Hematopoietic multipotent progenitor cell treated with erythropoietin and hydrocortisone succinate and interleukin-3 and kit ligand, for 4 days (in vitro differentiated cells): ENCODE results near the gene STYXL2.

Experiments used
- DNase-seq: peaks from one replicate; pipeline ENCODE4 v3.0.0-alpha.2; 2015

The STYXL2 gene

GRCh38 chr1:167081594-167082156 lies 12.2 kb upstream of the STYXL2 start:
- no peak for DNase-seq

GRCh38 chr1:167082511-167083027 lies 11.3 kb upstream of the STYXL2 start:
- DNase-seq = no peak

GRCh38 chr1:167083066-167083665 lies 10.7 kb upstream of the STYXL2 start:
- no peak for DNase-seq

GRCh38 chr1:167083871-167084270 lies 10.0 kb upstream of the STYXL2 start:
- no peak for DNase-seq

GRCh38 chr1:167084757-167085156 lies 9.1 kb upstream of the STYXL2 start:
- no peak for DNase-seq

- DNase-seq = no peak
Observed at GRCh38 chr1:167086033-167086432, 7.8 kb upstream of the STYXL2 start.

- DNase-seq = no peak
Observed at GRCh38 chr1:167086768-167087167, 7.1 kb upstream of the STYXL2 start.

GRCh38 chr1:167088746-167089417 lies 5.0 kb upstream of the STYXL2 start:
- no peak for DNase-seq

GRCh38 chr1:167089939-167090313 lies 3.9 kb upstream of the STYXL2 start:
- no peak for DNase-seq

GRCh38 chr1:167090314-167090942 lies 3.4 kb upstream of the STYXL2 start, which contains the start of gene GPA33:
Gene GPA33, minus strand, starts transcription at chr1:167090377. Its CDS starts 90 bp downstream, at chr1:167090287.
- DNase-seq = peak; percentile 78

GRCh38 chr1:167092653-167093052 lies 1.2 kb upstream of the STYXL2 start:
- no peak for DNase-seq

- DNase-seq = no peak
Observed at GRCh38 chr1:167094690-167095089, 815 bp downstream of the STYXL2 start.

GRCh38 chr1:167095368-167095767 lies 1.5 kb downstream of the STYXL2 start:
- DNase-seq = peak; percentile 30

GRCh38 chr1:167099851-167100250 lies 6.0 kb downstream of the STYXL2 start:
- DNase-seq = no peak

GRCh38 chr1:167100730-167101129 lies 6.9 kb downstream of the STYXL2 start:
- no peak for DNase-seq

GRCh38 chr1:167101754-167102153 lies 7.9 kb downstream of the STYXL2 start:
- DNase-seq = no peak

GRCh38 chr1:167102906-167103573 lies 9.2 kb downstream of the STYXL2 start:
- no peak for DNase-seq

GRCh38 chr1:167104256-167104633 lies 10.4 kb downstream of the STYXL2 start:
- no peak for DNase-seq

- DNase-seq = peak; percentile 35
Observed at GRCh38 chr1:167105271-167106118, 11.6 kb downstream of the STYXL2 start.

GRCh38 chr1:167106119-167106461 lies 12.2 kb downstream of the STYXL2 start:
- DNase-seq = no peak

GRCh38 chr1:167107456-167107855 lies 13.6 kb downstream of the STYXL2 start:
- no peak for DNase-seq

GRCh38 chr1:167109125-167109524 lies 15.2 kb downstream of the STYXL2 start:
- DNase-seq = no peak
